GM12801 (cell line): ENCODE results near the gene PDILT.

ENCODE experiments used
- TF ChIP-seq, protein P1 (sequence below): IDR thresholded peaks from one replicate; pipeline ENCODE4 v1.5.1; 2011; ENCODE audit warnings: control low read depth; ENCODE audit not compliant: insufficient read length; ENCODE audit errors: extremely low read depth

PDILT gene

DNA sequence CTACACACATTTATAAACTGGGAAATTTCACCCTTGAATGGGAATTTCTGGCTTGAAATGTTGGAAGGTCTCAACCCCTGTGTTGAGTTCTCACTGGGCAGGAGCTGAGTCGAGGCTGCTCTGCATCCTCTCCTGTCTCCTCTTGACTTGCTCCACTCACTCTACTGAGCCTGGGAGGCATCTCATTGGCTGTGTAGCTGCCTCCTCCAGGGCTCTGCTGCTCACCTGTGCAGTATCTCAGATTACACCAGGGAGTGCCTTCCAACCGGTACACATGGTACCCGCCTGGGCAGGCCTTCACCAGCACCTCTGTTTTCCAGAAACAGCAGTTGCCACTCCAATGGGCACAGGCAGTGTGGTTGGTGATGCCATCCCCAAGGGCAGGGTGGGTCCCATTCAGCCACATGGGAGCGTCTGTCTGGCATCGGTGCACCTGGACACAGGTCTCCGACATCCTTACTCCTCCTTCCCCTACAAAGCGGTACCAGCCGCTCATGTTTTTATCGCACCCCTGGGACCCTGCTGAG is 80.9 kb downstream of the PDILT start:
- TF ChIP-seq, protein P1, sequence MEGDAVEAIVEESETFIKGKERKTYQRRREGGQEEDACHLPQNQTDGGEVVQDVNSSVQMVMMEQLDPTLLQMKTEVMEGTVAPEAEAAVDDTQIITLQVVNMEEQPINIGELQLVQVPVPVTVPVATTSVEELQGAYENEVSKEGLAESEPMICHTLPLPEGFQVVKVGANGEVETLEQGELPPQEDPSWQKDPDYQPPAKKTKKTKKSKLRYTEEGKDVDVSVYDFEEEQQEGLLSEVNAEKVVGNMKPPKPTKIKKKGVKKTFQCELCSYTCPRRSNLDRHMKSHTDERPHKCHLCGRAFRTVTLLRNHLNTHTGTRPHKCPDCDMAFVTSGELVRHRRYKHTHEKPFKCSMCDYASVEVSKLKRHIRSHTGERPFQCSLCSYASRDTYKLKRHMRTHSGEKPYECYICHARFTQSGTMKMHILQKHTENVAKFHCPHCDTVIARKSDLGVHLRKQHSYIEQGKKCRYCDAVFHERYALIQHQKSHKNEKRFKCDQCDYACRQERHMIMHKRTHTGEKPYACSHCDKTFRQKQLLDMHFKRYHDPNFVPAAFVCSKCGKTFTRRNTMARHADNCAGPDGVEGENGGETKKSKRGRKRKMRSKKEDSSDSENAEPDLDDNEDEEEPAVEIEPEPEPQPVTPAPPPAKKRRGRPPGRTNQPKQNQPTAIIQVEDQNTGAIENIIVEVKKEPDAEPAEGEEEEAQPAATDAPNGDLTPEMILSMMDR: no peak

DNA sequence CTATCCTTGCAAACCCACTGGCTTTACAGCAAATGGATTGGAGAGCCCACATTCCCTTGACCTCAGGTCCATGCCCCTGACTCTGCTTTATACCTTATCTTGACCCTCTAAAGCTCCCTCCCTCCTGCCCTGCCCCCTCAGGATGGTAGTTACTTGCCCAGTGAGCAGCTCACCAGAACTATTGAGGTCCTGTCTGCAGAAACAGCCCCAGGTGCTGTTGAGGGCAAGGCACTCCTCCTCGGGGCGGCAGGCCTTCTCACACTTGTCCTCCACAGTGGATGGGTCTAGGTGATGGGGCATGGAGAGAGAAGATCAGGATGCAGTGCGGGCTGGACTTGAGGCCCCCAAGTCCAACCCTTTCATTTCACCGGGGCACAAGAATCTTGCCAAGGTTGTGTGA is 81.8 kb downstream of the PDILT start:
- TF ChIP-seq, protein P1: no peak

DNA sequence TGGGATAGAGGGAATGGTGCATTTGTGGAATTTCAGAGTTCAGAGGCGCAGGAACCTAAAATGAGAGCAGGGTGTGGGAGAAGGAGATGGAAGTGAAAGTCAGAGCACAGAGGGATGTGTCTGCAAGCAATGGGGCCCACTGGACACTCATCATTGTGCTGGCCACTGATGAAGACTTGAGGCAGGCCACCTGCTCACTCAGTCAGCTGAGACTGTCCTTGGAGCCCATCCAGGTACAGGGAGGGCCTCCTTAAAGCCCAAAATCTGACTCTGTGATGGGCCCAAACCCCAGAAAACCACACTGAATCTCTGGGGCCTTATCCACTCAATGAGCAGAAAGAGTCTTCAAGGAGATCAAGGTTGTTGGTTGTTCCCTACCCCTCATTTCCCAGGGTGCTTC is 82.9 kb downstream of the PDILT start:
- TF ChIP-seq, protein P1: no peak

DNA sequence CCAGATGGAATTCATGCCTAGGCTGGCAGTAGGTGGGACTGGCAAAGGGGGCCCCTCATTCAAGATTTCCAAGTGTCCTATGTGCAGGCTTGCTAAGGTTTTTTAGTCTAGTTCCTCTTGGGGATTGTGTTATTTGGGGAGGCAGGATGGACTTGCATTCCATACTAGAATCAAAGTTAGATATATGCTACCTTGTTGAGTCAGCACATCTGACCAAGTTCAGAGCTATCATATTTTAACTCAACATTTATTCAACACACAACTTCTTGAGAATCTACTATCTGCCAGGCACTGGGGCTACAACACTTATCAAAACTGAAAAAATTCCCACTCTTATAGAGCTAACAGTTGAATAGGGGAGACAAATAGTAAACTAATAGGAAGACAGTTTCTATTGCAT is 83.9 kb downstream of the PDILT start:
- TF ChIP-seq, protein P1: no peak

DNA sequence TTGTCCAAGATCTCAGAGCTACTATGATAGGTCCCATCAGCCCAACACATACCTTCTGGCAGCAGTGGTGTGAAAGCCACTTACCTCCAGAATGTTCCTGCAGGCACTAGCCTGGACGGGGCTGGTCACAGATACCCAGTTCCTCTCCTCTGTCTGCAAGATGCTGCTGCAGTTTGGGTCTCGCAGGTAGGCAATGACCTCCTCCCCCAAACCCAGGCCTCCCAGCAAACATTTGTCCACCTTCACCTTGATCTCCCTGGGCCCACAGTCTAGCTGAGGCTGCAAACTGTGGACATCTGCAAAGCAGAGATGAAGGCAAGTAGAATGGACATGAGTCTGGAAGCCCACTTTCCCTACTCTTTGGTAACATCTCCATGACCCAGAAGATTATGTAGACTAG is 84.4 kb downstream of the PDILT start:
- TF ChIP-seq, protein P1: no peak

DNA sequence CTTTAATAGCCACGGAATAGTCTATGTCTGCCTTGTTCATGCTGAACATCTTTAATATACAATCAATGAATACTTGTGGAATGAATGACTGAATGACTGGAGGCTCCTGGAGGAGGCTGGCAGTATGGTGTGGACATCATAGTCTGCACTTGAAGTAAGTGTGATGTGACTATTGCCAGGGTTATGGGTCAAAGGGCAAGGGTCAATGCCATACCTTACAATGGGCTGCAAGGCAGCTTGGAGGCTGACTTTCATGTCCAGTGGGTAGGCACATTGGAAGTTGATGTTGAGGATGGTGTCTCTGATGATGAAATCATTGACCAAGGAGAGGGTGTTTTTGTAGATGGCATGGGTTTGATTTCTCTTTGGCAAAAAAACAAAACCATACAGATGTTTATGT is 85.1 kb downstream of the PDILT start:
- TF ChIP-seq, protein P1: no peak

DNA sequence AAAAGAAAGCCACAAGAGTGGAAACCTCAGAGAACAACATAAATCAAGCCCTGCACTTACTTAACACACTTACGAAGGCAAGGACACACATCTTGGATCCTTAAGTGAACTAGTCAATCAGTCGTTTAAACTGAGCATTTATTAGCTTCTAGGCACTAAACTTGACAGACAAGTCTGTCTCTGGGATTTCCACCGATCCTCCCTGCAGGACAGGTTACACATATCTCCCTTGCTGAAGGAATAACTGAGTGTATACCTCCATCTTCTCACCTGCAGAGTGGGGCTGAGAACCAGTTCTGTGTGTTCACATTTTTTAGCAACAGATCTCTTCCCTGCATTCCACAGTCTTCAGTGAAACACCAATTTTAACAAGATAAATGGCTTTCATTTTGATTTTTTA is 86.1 kb downstream of the PDILT start:
- TF ChIP-seq, protein P1: no peak

DNA sequence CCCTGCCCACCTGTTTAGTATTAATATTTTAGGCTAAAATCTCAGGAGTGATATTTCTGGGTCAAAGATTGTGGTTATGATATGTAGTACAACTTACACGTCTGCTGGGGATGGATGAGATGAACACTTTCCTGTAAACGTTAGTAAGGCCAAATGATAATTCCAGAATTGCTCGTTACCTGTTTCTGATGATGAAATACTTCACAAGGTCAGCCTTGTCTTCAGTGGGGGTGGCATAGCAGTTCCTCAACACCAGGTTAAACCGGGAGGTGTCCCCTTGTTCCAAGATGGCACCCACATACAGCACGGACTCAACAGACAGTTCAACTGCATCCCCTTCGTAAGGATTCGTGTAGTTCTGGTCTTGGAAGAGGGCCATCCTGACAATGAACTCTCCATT is 86.5 kb downstream of the PDILT start:
- TF ChIP-seq, protein P1: no peak
